ENCODE measurements around the gene SIM1.

SIM1 gene

DNA sequence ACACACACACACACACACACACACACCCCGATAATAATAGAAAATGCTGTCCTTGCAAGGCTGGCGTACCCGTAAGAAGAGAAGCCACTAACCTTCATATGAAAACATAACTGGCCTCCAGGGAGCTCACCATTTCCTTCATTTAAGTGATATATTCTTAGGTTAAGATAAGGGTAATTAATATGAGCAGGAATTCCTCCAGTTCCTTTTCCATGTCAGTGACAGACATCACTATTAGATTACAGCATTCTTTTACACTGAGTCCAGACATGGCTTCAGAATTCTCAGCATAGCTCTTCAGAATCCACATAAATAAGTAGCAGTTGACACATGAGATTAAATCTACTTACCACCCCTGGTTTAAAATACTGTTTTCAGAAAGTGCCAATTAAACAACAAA is 121.9 kb downstream of the SIM1 start:
- no peaks in the 10 kb centered on the region for H3K4me1 ChIP-seq (ENCODE audit: low read length)
- TF ChIP-seq, protein P1, sequence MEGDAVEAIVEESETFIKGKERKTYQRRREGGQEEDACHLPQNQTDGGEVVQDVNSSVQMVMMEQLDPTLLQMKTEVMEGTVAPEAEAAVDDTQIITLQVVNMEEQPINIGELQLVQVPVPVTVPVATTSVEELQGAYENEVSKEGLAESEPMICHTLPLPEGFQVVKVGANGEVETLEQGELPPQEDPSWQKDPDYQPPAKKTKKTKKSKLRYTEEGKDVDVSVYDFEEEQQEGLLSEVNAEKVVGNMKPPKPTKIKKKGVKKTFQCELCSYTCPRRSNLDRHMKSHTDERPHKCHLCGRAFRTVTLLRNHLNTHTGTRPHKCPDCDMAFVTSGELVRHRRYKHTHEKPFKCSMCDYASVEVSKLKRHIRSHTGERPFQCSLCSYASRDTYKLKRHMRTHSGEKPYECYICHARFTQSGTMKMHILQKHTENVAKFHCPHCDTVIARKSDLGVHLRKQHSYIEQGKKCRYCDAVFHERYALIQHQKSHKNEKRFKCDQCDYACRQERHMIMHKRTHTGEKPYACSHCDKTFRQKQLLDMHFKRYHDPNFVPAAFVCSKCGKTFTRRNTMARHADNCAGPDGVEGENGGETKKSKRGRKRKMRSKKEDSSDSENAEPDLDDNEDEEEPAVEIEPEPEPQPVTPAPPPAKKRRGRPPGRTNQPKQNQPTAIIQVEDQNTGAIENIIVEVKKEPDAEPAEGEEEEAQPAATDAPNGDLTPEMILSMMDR (IDR thresholded peaks at IDR 0.05; ENCODE audit: low read depth, low read length): no peak
- TF ChIP-seq EZH2phosphoT487 (IDR thresholded peaks at IDR 0.05; ENCODE audit: low read depth): no peak
- no peak overlapping the region for H2AFZ ChIP-seq (ENCODE audit: low read depth, low read length)
- no peak overlapping the region for H3K4me2 ChIP-seq (ENCODE audit: low read length)
- H3K4me3 ChIP-seq (ENCODE audit: low read length): no peak overlapping the region
- H3K27ac ChIP-seq (ENCODE audit: low read length): no peak overlapping the region
- H3K79me2 ChIP-seq (ENCODE audit: low read length): no peaks in the 10 kb centered on the region
- no peaks in the 10 kb centered on the region for H3K27me3 ChIP-seq (ENCODE audit: low read depth, low read length)
- H4K20me1 ChIP-seq (ENCODE audit: insufficient read depth, low read length): no peaks in the 10 kb centered on the region
- H3K36me3 ChIP-seq (replicated peaks; ENCODE audit: low read depth, low read length): no peaks in the 10 kb centered on the region
- no peak overlapping the region for H3K9ac ChIP-seq (ENCODE audit: low read length)
- no peaks in the 10 kb centered on the region for H3K9me3 ChIP-seq (ENCODE audit: insufficient read depth, low read length)

DNA sequence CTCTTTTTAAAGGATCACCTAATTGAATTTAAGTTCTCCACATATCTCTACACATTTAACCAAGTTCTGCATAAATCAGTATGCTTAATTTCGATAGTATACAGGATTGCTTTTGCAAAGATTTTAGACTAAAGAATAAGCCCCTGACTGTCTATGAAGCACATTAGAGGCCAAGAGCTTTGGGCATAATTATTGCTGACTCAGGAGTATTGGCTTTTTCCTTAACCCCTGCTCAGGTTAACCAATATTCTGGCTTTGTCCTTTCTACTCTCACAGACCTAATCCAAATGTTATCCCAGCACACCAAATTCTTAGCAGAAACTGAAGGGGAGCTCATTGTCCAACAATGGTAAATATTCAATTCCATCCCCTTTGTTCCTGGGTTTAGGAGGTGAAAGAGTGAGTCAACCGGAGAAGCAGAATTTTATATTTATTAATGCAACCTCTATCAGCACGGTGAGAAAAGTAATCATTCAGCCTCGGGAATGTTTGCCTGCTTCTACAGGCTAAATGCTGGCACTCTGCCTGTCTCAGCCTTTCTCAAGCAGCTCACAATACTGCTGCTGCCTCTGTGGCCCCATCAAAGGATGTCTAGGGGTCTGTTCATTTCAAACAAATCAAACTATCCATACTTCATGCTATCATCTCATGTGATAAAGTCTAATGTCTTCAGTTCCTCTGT is 125.0 kb downstream of the SIM1 start:
- Histone ChIP-seq H3K9me3 (ENCODE audit: insufficient read depth, low read length) (no peaks in the 10 kb centered on the region), H4K20me1 (ENCODE audit: insufficient read depth, low read length) (no peaks in the 10 kb centered on the region), H2AFZ (ENCODE audit: low read depth, low read length) (no peak overlapping the region), H3K27ac (ENCODE audit: low read length) (no peak overlapping the region), H3K4me2 (ENCODE audit: low read length) (no peak overlapping the region), H3K36me3 (replicated peaks; ENCODE audit: low read depth, low read length) (no peaks in the 10 kb centered on the region), H3K4me3 (ENCODE audit: low read length) (no peak overlapping the region), H3K27me3 (ENCODE audit: low read depth, low read length) (no peaks in the 10 kb centered on the region), H3K79me2 (ENCODE audit: low read length) (no peaks in the 10 kb centered on the region), H3K9ac (ENCODE audit: low read length) (no peak overlapping the region), H3K4me1 (ENCODE audit: low read length) (no peaks in the 10 kb centered on the region)
- TF ChIP-seq EZH2phosphoT487 (IDR thresholded peaks at IDR 0.05; ENCODE audit: low read depth): no peak
- TF ChIP-seq, protein P1 (IDR thresholded peaks at IDR 0.05; ENCODE audit: low read depth, low read length): no peak

GRCh38 chr6:100338090-100338489 is 126.6 kb downstream of the SIM1 start:
- TF ChIP-seq, protein P1 (IDR thresholded peaks at IDR 0.05; ENCODE audit: low read depth, low read length): no peak
- TF ChIP-seq EZH2phosphoT487 (IDR thresholded peaks at IDR 0.05; ENCODE audit: low read depth): no peak
- Histone ChIP-seq H3K9me3 (ENCODE audit: insufficient read depth, low read length) (no peaks in the 10 kb centered on the region), H3K4me3 (ENCODE audit: low read length) (no peak overlapping the region), H4K20me1 (ENCODE audit: insufficient read depth, low read length) (no peaks in the 10 kb centered on the region), H3K27ac (ENCODE audit: low read length) (no peak overlapping the region), H3K4me2 (ENCODE audit: low read length) (no peak overlapping the region), H3K9ac (ENCODE audit: low read length) (no peak overlapping the region), H3K4me1 (ENCODE audit: low read length) (no peaks in the 10 kb centered on the region), H3K27me3 (ENCODE audit: low read depth, low read length) (no peaks in the 10 kb centered on the region), H3K36me3 (replicated peaks; ENCODE audit: low read depth, low read length) (no peaks in the 10 kb centered on the region), H2AFZ (ENCODE audit: low read depth, low read length) (no peak overlapping the region), H3K79me2 (ENCODE audit: low read length) (no peaks in the 10 kb centered on the region)

- H3K27me3 ChIP-seq (ENCODE audit: low read depth, low read length): no peaks in the 10 kb centered on the region
- H3K4me3 ChIP-seq (ENCODE audit: low read length): no peak overlapping the region
- H3K9me3 ChIP-seq (ENCODE audit: insufficient read depth, low read length): no peaks in the 10 kb centered on the region
- no peak overlapping the region for H3K9ac ChIP-seq (ENCODE audit: low read length)
- no peaks in the 10 kb centered on the region for H3K79me2 ChIP-seq (ENCODE audit: low read length)
- no peaks in the 10 kb centered on the region for H3K4me1 ChIP-seq (ENCODE audit: low read length)
- no peaks in the 10 kb centered on the region for H3K36me3 ChIP-seq (replicated peaks; ENCODE audit: low read depth, low read length)
- no peak overlapping the region for H3K27ac ChIP-seq (ENCODE audit: low read length)
- no peaks in the 10 kb centered on the region for H4K20me1 ChIP-seq (ENCODE audit: insufficient read depth, low read length)
- TF ChIP-seq, protein P1 (IDR thresholded peaks at IDR 0.05; ENCODE audit: low read depth, low read length): no peak
- no peak for TF ChIP-seq EZH2phosphoT487 (IDR thresholded peaks at IDR 0.05; ENCODE audit: low read depth)
- H3K4me2 ChIP-seq (ENCODE audit: low read length): no peak overlapping the region
- H2AFZ ChIP-seq (ENCODE audit: low read depth, low read length): no peak overlapping the region
Measured at GRCh38 chr6:100336876-100337275, 127.8 kb downstream of the SIM1 start.

All from OCI-LY3 (cell line).